GM23248 (cell line): Measurements from ENCODE around the gene P2RY13. TPM values are rescaled to one million over a fixed set of nuclear protein-coding genes. Genes with fewer than 3 reads are reported as not detected.

Source experiments
- DNase-seq: peaks from one replicate; pipeline ENCODE4 v3.0.0-alpha.2; 2015
- H2AFZ ChIP-seq: fragments of 200-600 bp; sonication (generic); 2 replicates; pipeline ENCODE4 v1.6.1; 2016; ENCODE audit warnings: antibody characterized with exemption
- H3F3A ChIP-seq: fragments of 200-600 bp; sonication (generic); 2 replicates; pipeline ENCODE4 v1.6.1; 2016; ENCODE audit warnings: mild to moderate bottlenecking, antibody characterized with exemption, mixed run types; ENCODE audit not compliant: insufficient read depth
- H3K27ac ChIP-seq: fragments of 200-600 bp; sonication (generic); 2 replicates; pipeline ENCODE4 v1.5.1; 2016; ENCODE audit warnings: mild to moderate bottlenecking
- H3K27me3 ChIP-seq: fragments of 200-600 bp; sonication (generic); replicated peaks from 2 replicates; pipeline ENCODE4 v1.6.1; 2016; ENCODE audit warnings: mild to moderate bottlenecking; ENCODE audit not compliant: insufficient read depth
- H3K36me3 ChIP-seq: fragments of 200-600 bp; sonication (generic); 2 replicates; pipeline ENCODE4 v1.6.1; 2016; ENCODE audit warnings: low read depth, mild to moderate bottlenecking
- H3K4me1 ChIP-seq: fragments of 200-600 bp; sonication (generic); 2 replicates; pipeline ENCODE4 v1.6.1; 2016; ENCODE audit warnings: mild to moderate bottlenecking; ENCODE audit not compliant: insufficient read depth
- H3K4me2 ChIP-seq: fragments of 200-600 bp; sonication (generic); one replicate; pipeline ENCODE4 v1.6.1; 2016; ENCODE audit warnings: mild to moderate bottlenecking; ENCODE audit not compliant: unreplicated experiment
- H3K4me3 ChIP-seq: fragments of 200-600 bp; sonication (generic); 2 replicates; pipeline ENCODE4 v1.5.1; 2016; ENCODE audit warnings: mild to moderate bottlenecking
- H3K79me2 ChIP-seq: fragments of 200-600 bp; sonication (generic); 2 replicates; pipeline ENCODE4 v1.6.1; 2016; ENCODE audit warnings: mild to moderate bottlenecking; ENCODE audit not compliant: insufficient read depth
- H3K9ac ChIP-seq: fragments of 200-600 bp; sonication (generic); 2 replicates; pipeline ENCODE4 v1.6.1; 2016; ENCODE audit warnings: mild to moderate bottlenecking
- H3K9me2 ChIP-seq: fragments of 200-600 bp; sonication (generic); 2 replicates; pipeline ENCODE4 v1.6.1; 2016; ENCODE audit warnings: mixed run types, mild to moderate bottlenecking, moderate library complexity; ENCODE audit not compliant: insufficient read depth
- H3K9me3 ChIP-seq: fragments of 200-600 bp; sonication (generic); one replicate; pipeline ENCODE4 v1.6.1; 2017; ENCODE audit warnings: low read depth
- H4K20me1 ChIP-seq: fragments of 200-600 bp; sonication (generic); 2 replicates; pipeline ENCODE4 v1.6.0; 2016; ENCODE audit not compliant: insufficient read depth
- EZH2 ChIP-seq: fragments of 200-600 bp; sonication (generic); IDR thresholded peaks from 2 replicates; pipeline ENCODE4 v1.6.1; 2018; ENCODE audit warnings: antibody characterized with exemption, mild to moderate bottlenecking; ENCODE audit not compliant: insufficient read depth, poor library complexity, severe bottlenecking
- EZH2phosphoT487 ChIP-seq: fragments of 200-600 bp; sonication (generic); IDR thresholded peaks from 2 replicates; pipeline ENCODE4 v1.6.1; 2018; ENCODE audit warnings: antibody characterized with exemption, moderate library complexity, mild to moderate bottlenecking, low read depth; ENCODE audit not compliant: insufficient read depth
- WGBS, 2 experiments: methylation state at CpG; one replicate each; pipeline ENCODE4 v1.1.6; 2015 to 2017; ENCODE audit warnings: low lambda C conversion rate in 2 of 2, low coverage in 1 of 2; ENCODE audit errors: missing lambda C conversion rate in 2 of 2; 5-methylcytosine and 5-hydroxymethylcytosine counted together
- in situ Hi-C: fragments of 300-500 bp; cut with MboI; formaldehyde crosslinking; loops from 2 replicates; pipeline ENCODE4 v1.15.0; 2020
- polyA plus RNA-seq: library from polyadenylated mRNA; unstranded; fragments of >200 nt; fragmentation: Nextera tagmentation; extraction: Ambion mirVana; gene quantifications from 2 replicates; pipeline ENCODE4 v1.2.1, GENCODE V29; 2016
- total RNA-seq: library from RNA; depleted of rRNA; stranded (reverse); fragments of >200 nt; shearing (Covaris generic); gene quantifications from 2 replicates; pipeline ENCODE4 v1.2.3, GENCODE V29; 2014; rRNA removed

Gene P2RY13
- total RNA-seq (not detected in 2 replicates), polyA plus RNA-seq (not detected in 2 replicates)

DNA sequence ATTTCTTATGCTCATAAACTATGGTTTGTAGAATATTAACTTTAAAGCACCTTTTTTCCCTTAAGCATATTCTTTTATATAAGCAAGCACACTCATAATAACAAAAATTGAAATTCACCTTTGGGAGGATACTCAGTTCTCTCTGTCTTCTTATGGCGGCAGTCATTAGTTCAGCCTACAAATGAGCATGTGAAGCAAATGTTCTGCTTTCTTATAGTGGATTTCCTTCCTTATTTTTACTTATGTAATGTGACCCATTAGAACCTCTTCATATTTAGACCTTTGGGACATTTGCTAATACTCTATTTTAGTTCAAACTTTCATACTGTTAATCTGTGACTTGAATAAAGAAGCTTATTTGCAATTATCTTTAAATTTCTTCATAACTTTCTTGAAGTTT is at the start of gene P2RY13:
Gene P2RY13 (minus strand): TSS at position 187 of the 400 bp plus-strand sequence. CDS start 21 bp downstream, at position 166.
- in situ Hi-C loops, result no loop called here
- TF ChIP-seq EZH2 (no peak), EZH2phosphoT487 (no peak)
- Histone ChIP-seq H3K9me3 (no peaks in the 10 kb centered on the region), H3K27me3 (no peaks in the 10 kb centered on the region), H3K4me1 (peaks cover 16% of the 10 kb centered on the region), H3K4me3 (peak within 1 kb of the TSS; percentile 60), H2AFZ (peak within 1 kb of the TSS; percentile 79), H3K9me2 (no peaks in the 10 kb centered on the region), H3K36me3 (no peaks in the 10 kb centered on the region), H3K9ac (peak within 1 kb of the TSS; percentile 30), H3K79me2 (no peaks in the 10 kb centered on the region), H4K20me1 (no peaks in the 10 kb centered on the region), H3K4me2 (peak within 1 kb of the TSS; percentile 63), H3K27ac (peak within 1 kb of the TSS; percentile 41), H3F3A (peaks cover 19% of the 10 kb centered on the region)
- no peak for DNase-seq
- 97 to 100% methylated on average over 1 of the region's 1 CpG for WGBS, 2 experiments

DNA sequence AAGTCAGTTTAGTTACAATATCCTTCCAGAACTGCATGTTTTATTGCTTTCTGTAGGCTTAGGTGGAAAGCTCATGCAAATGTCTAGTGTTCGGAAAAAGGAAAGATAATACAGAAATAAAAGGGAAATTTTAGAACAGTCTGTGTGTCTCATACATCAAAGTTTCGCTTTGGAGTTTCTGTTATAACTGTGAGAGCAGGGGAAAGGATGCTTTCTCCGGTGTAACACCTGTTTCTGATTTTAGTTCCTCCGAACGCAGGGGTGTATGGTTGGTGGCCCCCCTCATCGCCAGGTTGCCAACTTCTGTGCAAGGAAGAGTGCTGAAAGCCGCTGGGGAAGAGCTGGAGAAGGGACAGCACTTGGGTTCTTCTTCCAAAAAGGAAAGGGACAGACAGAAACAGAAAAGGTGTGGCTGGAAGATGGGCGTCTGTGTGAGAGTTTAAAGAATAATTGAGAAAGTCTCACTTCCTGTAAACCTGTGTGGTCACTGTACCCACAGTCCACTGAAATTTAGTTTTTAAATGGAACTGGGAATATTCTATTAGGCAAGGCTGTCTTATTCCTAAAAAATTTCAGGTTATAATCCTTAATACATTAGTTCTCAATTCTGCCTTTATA is 48.5 kb upstream of the P2RY13 start:
- in situ Hi-C loops, result no loop called here
- H3K9me2 ChIP-seq, result no peaks in the 10 kb centered on the region
- H3K27me3 ChIP-seq, result no peaks in the 10 kb centered on the region
- 70 to 82% methylated on average over 8 of the region's 8 CpGs for WGBS, 2 experiments
- no peak overlapping the region for H3K4me2 ChIP-seq
- H3K27ac ChIP-seq, result no peak overlapping the region
- no peak for DNase-seq
- H3K79me2 ChIP-seq, result no peaks in the 10 kb centered on the region
- no peak overlapping the region for H2AFZ ChIP-seq
- H3K9me3 ChIP-seq, result no peaks in the 10 kb centered on the region
- no peaks in the 10 kb centered on the region for H4K20me1 ChIP-seq
- peaks cover 13% of the 10 kb centered on the region for H3F3A ChIP-seq
- no peak overlapping the region for H3K9ac ChIP-seq
- no peak overlapping the region for H3K4me3 ChIP-seq
- TF ChIP-seq EZH2phosphoT487 (no peak), EZH2 (no peak)
- H3K4me1 ChIP-seq, result peaks cover 10% of the 10 kb centered on the region
- no peaks in the 10 kb centered on the region for H3K36me3 ChIP-seq

DNA sequence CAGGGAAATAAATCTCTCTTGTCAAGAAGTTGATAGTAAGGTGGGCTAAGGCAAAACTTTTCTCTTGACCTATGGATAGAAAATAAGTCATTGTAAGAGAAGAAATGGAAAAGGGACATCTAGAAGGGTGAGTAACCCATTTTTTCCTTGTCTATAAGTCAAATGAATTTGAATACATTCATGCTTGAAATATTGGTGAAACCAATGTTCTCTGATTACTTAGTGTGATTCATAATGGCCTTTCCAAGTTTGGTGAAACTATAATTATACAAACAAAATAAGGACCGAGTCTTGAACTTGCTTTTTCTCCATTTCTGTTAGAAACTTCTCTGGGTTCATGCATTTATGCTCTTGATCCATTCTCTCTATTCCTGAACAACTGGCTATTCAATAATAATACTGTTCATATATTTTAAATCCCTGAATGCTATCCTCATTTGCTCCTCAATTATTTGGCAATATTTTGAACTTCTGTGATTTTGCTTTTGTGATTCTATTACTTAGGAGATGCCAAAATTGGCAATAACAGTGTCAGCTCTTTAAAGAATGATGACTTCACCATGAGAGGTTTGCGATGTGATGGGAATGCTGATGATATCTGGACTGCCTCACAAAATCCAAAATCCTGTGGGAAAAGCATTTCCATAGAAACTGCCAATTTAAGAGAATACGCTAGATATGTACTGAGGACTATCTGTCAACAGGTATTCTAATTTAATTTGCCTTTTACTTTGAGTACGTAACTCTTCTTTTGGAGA is 42.9 kb upstream of the P2RY13 start:
- Histone ChIP-seq H3K9me3 (no peaks in the 10 kb centered on the region), H3K4me1 (peaks cover 23% of the 10 kb centered on the region), H3K36me3 (no peaks in the 10 kb centered on the region), H3K27ac (peak overlapping the region; percentile 78), H3K9me2 (no peaks in the 10 kb centered on the region), H3K79me2 (no peaks in the 10 kb centered on the region), H2AFZ (peak overlapping the region; percentile 53), H3K27me3 (no peaks in the 10 kb centered on the region), H3F3A (peaks cover 21% of the 10 kb centered on the region), H4K20me1 (no peaks in the 10 kb centered on the region), H3K9ac (peak overlapping the region; percentile 44), H3K4me3 (peak overlapping the region; percentile 29; the same call in 1 of the 2 replicates), H3K4me2 (peak overlapping the region; percentile 56)
- 26 to 31% methylated on average over 4 of the region's 4 CpGs for WGBS, 2 experiments
- in situ Hi-C loops, result no loop called here
- DNase-seq, result peak; percentile 74
- no peak for TF ChIP-seq EZH2
- TF ChIP-seq EZH2phosphoT487, result no peak

- in situ Hi-C loops, result no loop called here
- no peaks in the 10 kb centered on the region for H3K27me3 ChIP-seq
- peak; percentile 45 for DNase-seq
- H3K9me2 ChIP-seq, result no peaks in the 10 kb centered on the region
- no peaks in the 10 kb centered on the region for H3K9me3 ChIP-seq
- peak overlapping the region; percentile 53 for H2AFZ ChIP-seq
- peak overlapping the region; percentile 29; the same call in 1 of the 2 replicates for H3K4me3 ChIP-seq
- H3K4me1 ChIP-seq, result peaks cover 23% of the 10 kb centered on the region
- H3F3A ChIP-seq, result peaks cover 21% of the 10 kb centered on the region
- H4K20me1 ChIP-seq, result no peaks in the 10 kb centered on the region
- TF ChIP-seq EZH2, result no peak
- TF ChIP-seq EZH2phosphoT487, result no peak
- H3K4me2 ChIP-seq, result peak overlapping the region; percentile 56
- H3K27ac ChIP-seq, result peak overlapping the region; percentile 78
- no peaks in the 10 kb centered on the region for H3K79me2 ChIP-seq
- H3K9ac ChIP-seq, result peak overlapping the region; percentile 44
- H3K36me3 ChIP-seq, result no peaks in the 10 kb centered on the region
Observed at GRCh38 chr3:151371526-151371925, 42.2 kb upstream of the P2RY13 start.
